Measurements from ENCODE around the gene NTMT1.
"Not testable (repeated sequence)": the region's sequence is repeated elsewhere in the genome, so short reads cannot be mapped to it uniquely, and the experiment has no call there.

NTMT1 gene

DNA sequence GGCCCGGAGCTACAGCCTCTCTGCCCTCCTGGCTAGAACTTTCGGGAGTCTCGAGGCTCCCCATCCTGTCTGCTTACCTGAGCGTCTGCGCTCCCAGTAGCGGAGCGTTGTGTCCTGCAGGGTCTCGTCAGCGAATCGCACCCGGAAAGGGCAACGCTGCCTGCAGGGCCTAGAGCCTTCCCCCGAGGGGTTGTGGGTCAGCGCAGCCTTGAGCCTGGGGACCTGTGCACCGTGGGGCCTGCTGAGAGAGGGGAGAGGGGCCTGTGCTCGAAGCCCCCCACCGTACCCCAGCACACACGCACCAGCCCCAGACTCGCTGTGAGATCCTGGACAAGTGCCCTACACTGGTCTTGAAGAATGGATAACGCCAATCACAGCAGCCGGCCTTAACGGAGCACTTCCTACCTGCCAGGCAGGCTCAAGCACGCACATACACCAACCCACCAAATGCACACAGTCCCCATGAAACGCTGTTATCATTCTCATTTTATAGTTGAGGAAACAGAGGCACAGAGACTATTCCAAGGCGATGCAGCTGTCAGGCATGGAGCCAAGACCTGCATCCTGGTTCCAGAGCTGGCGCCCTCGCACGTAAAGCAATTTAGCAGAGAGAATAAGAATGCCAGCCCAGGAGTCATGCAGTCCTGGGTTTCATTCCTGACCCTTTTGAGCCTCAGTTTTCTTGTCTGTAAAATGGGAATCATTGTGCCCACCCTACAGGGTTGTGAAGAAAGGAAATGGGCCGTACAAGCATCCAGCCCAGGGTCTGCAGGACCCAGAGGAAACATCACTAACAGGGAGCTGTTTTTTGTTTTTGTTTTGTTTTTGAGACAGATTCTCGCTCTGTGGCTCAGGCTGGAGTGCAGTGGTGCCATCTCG lies 10.3 kb upstream of the NTMT1 start:
- no peak for DNase-seq (ENCODE audit: low read depth)

DNA sequence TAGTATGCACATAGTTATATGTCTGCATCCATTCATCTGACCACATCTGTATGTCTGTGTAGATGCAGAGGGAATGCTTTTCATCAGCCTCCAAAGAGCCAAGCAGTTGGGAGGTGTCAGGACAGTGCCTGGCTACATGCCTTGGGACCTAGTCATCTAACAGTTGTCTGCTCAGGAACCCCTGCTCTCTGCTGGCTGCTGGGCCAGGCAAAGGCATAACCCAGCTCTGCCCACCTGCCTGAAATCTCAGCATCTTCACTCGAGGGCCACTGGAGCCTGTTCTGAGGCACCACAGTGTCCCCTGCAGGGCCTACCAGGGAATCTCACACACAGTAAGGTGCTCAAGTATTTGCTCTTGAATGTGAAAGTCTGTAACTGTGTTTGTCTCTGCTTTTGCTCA lies 8.8 kb upstream of the NTMT1 start:
- no peak for DNase-seq (ENCODE audit: low read depth)

DNA sequence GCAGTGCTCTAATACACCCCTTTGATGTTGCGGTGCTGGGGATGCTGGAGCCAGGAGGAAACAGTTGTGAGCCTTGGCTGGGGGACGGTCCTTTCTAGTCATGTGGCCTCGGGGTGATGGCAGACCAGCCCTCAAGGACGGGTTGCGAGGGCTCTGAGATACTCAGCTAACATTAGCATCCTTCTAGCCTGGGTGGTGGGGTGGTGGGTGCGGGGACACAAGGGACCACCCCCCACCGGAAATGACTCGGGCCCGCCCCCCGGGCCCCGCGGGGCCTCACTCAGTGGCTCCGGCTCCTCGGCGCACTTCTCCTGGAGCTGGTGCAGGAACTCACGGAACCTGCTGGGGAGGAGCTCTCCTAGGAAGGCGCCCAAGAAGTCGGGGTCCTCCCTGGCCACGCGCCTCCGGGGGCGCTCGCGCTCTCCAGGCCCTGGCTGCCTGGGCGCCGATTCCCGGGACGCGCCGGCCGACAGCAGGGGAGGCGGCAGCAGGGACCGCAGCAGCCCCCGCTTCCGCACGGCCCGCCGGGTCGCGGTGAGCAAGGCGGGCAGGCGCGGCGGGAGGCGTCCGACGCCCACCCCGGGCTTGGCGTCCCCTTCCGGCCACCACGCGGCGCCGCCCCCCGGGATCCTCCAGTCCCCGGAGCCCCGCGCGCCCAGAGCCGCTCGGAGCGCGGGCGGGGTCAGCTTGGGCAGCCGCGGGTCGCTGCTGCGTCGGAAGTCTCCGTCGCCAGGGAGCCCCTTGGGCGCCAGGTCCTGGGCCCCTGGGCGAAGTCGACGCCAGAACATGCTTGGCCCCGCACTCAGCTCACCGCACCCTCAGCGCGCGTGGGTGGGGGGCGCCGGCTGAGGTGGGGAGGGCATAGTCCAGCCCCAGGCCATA lies 5.9 kb upstream of the NTMT1 start:
- DNase-seq (ENCODE audit: low read depth) = no peak

DNA sequence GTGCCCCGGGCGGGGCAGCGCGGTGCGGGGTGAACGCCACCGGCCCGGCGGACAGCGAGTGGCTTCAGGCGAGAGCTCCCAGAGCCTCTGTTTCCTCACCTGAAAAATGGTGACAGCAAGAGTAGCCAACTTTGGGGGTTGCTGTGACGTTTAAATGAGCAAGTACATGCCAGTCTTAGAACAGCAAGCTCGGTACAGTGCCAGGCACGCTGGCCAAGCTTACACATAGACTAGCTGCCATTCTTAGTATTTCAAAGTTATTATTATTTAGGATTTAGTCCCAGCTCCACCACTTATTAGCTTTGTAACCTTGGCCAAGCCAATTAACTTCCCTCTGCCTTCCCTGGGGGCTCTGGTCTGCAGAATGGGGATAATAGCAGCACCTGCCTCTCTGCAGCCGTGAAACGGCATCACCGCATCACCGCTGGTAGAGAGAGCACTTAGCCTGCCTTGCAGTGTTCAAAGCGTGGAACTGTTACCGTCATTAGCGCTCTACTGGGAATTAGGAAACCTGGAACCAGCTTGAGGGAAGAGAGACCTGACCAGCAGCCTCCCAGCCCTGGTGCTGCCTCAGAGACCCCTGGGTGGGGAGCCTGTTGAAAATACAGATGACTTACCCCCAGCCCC lies 5.2 kb upstream of the NTMT1 start, which contains the start of gene C9orf50:
Gene C9orf50 (minus strand): TSS at position 433 of the 627 bp plus-strand sequence. CDS start 527 bp downstream, outside the sequence.
- no peak for DNase-seq (ENCODE audit: low read depth)

DNA sequence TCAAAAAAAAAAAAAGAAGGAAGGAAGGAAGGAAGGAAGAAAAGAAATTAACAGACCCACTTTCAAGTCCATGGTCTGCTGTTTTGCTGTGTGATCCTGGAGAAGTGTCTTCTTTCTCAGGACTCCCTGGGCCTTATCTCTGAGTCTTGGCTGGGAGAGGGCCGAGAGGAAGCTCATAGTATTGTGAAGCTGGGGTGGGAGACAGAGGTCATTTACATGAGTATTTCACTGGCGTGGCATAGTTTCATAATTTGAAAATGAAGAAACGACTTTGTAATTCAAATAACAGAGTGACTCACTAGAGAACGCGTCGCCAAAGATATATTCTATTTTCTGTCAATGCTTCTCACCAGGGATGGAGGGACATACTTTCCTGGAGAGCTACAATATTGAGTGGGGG lies 2.6 kb upstream of the NTMT1 start:
- DNase-seq (ENCODE audit: low read depth) = no peak

DNA sequence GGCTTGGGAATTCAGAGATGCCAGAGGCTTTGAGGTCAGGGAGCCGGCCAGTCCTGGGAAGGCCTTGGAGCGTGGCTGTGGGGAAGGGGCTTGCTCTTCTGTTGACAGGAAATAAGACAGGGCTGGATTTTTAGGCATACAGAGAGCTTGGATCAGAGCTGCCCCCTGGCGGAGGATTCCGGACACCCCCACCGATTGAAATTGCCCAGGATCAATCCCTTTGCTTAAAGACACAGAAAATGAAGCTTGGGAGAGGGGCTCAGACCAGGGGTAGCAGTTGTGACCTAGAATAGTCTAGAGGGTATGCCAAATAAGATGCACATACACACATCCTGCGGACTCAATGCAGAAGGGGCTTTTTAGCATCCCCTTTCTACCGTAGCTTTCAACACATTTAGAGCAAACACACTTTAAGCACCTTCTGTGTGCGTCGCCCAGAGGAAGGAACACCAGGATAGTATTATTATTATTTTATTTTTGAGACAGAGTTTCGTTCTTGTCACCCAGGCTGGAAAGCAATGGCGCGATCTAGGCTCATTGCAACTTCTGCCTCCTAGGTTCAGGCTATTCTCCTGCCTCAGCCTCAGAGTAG lies 1.7 kb upstream of the NTMT1 start:
- peak; percentile 51 for DNase-seq (ENCODE audit: low read depth)

DNA sequence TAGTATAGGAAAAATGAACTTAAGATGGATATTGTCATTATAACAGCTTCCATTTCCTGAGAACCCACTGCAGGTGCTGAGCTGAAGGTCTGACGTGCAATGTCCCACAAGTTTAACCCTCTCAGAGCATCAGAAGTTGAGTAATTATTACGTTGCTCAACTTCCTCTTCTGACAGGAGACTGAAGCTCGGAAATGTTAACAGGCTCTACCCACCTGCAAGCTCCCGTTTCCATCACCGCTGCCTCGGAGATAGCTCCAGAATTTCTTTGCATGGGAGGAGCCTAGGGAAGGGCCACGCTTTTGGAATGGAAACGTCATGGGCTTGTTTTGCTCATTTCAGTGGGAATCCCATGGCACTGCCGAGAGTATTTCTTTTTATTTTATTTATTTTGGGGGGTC lies 1.0 kb upstream of the NTMT1 start:
- no peak for DNase-seq (ENCODE audit: low read depth)

DNA sequence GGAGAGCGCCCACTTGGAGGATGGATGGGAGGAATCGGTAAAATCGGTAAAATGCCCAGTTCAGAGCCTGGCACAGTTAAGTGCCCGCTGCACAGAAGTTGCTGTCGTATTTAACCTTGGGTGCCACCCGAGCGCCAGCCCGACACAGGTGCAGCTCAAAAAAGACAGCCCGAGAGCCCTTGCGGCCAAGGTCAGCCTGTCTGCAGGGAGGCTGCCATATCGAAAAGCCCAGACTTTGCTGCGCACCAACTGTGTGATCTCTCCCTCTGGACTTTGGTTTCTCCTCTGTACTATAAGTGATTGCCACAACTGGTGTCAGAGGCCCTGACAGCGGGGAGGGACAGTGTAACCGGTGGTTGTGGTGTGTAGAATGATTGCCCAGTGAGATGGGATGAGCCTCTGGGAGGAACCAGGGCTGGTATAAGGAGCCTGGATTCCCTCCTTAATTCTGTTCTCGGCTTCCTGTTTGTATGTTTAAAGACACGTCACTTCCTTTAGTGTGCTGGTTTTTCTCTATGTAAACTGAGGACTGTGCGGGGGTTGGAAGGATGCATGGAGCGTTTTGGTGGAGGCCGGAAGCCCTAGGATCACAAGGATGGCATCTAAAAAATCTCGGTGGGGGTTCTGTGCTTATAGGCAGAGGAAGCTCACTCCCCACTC lies 792 bp downstream of the NTMT1 start:
- no peak for DNase-seq (ENCODE audit: low read depth)

DNA sequence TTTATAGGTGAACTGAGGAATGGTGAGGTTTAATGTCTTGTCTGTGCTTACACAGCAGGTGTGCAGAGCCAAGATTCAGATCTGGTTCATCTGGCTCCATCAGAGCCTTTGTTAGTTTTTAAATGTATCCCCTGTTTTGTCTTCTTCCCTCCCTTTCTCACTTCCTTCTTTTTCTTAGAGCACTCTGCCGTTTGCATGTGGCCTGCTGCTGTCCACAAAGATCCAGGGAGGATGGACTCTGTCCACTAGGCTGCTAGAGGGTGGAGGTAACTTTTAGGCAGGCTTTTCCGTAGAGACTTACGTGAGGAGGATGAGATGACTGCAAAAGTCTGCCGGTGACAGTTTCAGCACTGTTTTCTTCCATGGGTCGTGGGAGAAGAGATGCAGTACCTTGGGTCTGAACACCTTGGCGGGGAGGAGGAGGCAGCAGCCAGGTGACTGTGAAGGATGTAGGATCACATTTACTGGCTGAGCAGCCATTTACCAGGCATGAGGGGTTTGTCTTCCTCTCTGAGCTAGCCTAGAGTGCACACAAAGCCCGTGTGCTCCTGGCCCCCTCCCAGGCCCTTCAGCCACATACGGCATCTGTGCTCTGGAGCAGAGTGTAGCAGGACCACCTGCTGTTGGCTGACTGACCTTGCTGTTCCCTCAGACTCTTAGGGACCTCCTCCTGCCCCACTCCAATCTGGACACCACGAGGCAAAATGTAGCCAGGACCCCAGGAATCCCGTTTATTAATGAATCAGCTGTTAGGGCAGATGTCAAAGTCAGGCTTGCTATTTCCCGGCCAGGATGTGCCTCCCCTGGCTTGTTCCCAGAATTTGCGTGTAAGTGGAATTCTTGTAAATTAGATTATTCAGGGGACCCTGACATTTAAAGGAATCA lies 1.8 kb downstream of the NTMT1 start:
- no peak for DNase-seq (ENCODE audit: low read depth)

DNA sequence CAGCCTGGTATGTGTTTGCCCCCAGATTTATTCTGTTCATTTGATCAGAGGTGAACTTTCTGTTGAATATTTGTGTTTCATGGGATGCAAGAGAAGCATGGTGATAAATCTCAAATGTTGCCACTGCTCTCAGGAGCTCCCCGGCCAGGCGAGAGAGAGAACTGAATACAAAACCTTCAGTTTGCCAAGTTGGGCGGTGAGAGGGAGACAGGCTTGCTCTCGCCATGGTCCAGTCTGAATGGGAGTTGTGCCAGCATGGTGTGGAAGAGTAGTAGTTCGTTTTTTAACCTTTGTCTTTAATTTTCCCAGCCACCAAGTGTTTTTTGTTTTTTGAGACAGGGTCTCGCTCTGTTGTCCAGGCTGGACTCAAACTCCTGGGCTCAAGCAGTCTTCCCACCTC lies 2.7 kb downstream of the NTMT1 start:
- no peak for DNase-seq (ENCODE audit: low read depth)

DNA sequence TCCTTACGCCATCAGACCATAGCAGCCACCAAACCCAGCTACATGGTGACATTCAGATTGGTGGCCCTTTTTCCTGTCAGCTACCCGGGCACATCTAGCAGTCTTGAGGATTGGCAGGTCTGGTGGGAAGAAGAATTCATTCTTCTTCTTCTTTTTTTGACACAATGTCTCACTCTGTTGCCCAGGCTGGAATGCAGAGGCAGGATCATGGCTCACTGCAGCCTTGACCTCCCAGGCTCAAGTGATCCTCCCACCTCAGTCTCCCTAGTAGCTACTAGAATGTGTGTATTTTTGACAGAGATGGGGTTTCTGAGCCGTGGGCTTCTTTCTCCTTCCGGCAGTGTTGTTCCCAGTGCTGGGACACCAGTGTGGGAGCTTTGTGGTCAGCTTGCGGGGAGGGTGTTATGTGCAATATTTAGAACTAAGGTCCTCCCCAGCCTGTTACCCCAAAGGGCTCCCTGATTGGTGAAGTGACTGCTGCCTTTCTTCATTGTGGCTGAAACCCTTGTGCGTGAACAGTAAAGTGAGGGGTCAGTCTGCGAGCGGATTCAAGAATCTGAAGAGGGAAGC lies 3.4 kb downstream of the NTMT1 start:
- no peak for DNase-seq (ENCODE audit: low read depth)

DNA sequence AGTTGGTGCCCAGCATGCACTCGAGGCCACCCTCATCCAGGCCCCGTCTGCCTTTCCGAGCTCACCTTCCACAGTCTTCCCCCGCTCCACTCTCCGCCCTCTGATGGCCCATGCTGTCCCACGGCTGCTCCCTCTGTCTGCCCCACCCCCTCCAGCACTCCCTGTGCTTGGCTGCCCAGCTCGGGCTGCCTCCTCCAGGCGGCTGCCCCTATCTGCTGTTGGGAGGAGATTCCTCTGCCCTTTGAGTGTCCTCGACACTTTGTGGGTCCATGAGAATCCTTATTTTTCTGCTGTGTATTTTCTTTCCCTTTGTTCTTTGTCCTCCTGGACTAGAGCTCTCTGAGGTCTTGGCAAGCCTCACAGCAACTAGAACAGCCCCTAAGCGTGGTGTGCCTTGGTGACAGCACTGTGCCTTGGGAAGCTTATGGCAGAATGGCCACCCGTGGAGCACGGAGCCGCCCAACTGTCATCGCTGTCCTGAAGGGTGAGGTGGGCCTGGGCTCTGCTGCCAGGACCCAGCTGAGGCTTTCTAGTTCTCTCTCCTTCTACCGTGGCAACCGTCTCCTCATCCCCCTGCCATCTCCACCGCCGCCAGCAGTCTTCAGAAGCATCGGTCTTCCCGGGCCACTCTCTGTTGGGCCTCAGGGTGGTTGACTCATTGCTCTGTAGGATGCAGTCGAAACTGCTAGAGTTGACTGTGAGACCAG lies 5.2 kb downstream of the NTMT1 start:
- DNase-seq (ENCODE audit: low read depth) = no peak

DNA sequence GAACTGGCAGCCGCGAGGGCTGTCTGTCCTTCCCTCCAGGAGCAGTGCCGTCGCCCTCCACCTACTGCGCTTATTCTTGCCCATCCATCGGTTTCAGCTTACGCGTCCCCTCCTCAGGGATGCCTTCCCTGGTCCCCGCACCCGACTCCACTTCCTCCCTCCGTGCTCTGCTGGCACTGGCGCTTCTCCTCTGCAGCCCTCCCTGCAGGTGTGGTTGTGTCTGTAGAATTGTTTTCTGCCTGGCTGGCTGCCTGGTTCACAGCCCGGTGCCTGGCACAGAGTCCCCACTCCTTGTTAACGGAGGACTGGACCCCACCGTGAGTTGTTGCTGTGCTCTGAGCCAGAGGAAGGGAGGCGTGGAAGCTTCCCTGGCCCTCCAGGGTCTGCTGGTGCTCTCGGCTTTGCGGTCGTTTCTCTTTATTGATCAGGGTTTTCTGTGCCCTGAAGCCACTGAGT lies 5.7 kb downstream of the NTMT1 start:
- DNase-seq (ENCODE audit: low read depth) = no peak

DNA sequence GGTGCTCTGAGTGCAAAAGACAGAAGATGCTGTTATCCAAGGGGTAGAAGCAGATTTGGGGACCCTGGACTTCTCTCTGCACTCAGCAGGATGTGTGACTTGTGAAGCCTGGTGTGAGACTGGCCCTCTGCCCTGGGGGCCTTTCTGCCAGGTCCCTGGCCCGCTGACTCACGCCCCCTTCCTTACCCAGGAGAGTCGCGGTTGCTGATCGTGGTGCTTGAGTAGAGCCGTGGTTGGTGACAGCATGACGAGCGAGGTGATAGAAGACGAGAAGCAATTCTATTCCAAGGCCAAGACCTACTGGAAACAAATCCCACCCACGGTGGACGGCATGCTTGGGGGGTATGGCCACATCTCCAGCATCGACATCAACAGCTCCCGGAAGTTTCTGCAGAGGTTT lies 6.5 kb downstream of the NTMT1 start:
- DNase-seq (ENCODE audit: low read depth) = no peak

DNA sequence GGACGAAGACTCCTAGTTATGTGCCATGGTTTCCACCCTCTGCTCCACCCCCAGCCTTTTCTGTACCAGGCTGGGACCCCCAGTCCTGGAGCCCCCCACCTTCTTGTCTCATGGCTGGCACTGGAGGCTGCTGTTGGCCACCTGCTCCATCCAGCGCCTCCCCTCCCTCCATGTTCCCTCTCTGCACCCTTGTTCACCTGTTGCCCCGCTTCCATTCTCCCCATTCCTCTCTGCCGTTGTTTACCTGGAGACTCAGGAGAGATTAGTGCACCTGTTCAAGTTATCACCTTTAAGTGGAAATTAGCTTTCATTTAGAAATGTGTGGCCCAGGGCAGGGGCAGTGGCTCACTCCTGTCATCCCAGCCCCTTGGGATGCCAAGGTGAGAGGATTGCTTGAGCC lies 7.2 kb downstream of the NTMT1 start:
- no peak for DNase-seq (ENCODE audit: low read depth)

DNA sequence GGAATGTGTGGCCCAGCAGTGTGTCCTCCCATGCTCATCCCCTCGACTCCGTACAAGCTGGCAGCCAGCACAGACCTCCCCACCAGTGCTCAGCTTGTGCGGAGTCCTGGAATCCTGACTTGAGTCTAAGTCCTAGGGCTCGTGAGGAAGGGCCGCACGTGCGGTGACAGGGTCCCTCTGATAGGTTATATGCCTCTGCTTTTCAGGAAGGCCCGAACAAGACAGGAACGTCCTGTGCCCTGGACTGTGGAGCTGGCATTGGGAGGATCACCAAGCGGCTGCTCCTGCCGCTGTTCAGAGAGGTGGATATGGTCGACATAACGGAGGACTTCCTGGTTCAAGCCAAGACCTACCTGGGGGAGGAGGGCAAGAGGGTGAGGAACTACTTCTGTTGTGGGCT lies 7.9 kb downstream of the NTMT1 start:
- DNase-seq (ENCODE audit: low read depth) = no peak

DNA sequence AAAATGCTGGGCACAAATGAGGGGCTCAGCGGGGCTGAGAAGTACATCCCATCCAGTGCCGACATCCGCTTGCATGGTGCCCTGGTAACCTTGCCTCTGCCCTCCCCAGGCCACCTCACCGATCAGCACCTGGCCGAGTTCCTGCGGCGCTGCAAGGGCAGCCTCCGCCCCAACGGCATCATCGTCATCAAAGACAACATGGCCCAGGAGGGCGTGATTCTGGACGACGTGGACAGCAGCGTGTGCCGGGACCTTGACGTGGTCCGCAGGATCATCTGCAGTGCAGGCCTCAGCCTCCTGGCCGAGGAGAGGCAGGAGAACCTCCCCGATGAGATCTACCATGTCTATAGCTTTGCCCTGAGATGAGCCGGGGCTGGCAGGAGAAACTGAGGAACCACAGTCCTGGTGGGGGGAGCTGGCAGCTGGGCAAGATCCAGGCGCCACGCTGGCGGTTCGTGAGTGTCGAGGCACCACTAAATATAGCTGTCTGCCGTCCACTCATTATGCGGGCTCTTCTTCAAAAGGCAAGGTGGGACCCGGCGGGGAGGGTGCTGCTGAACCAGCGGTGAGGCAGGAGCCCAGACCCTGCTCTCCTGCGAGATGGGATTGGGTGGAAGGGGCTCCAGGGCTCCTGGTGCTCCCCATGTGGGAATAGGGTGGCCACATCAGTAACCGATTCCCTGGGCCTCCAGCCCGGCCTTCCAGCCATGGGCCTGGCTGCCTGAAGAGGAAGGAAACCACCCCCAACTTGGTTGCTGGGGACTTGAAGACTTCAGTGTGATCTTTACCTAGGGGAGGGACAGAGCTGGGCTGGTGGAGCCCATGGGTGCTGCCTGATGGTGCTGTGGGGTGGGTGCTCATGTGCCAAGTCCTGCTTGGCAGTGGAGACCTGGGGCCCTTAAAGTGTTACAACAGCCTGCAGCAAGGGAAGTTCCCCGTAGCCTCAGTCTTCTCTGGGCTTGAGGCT lies 9.4 kb downstream of the NTMT1 start:
- DNase-seq (ENCODE audit: low read depth) = no peak

DNA sequence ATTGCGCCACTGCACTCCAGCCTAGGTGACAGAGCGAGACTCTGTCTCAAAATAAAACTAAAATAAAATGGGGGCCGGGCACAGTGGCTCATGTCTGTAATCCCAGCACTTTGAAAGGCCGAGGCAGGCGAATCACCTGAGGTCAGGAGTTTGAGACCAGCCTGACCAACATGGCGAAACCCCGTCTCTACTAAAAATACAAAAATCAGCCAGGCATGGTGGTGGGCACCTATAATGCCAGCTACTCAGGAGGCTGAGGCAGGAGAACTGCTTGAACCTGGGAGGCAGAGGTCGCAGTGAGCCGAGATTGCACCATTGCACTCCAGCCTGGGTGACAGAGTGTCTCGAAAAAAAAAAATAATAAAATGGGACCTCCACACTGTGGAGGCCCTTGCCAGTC lies 10.4 kb downstream of the NTMT1 start:
- DNase-seq (ENCODE audit: low read depth) = not testable (repeated sequence)

Data from stimulated activated CD8-positive, alpha-beta memory T cell treated with anti-CD3 and anti-CD28 coated beads, Interleukin-15, amount 100 ng/mL, for 24 hours (primary cell).